GM23248 (cell line): ENCODE data around the gene SPATA9. TPM values are rescaled to one million over a fixed set of nuclear protein-coding genes. Genes with fewer than 3 reads are reported as not detected.

Source experiments
- DNase-seq: peaks from one replicate; pipeline ENCODE4 v3.0.0-alpha.2; 2015
- H2AFZ ChIP-seq: fragments of 200-600 bp; sonication (generic); 2 replicates; pipeline ENCODE4 v1.6.1; 2016; ENCODE audit warnings: antibody characterized with exemption
- H3F3A ChIP-seq: fragments of 200-600 bp; sonication (generic); 2 replicates; pipeline ENCODE4 v1.6.1; 2016; ENCODE audit warnings: mild to moderate bottlenecking, antibody characterized with exemption, mixed run types; ENCODE audit not compliant: insufficient read depth
- H3K27ac ChIP-seq: fragments of 200-600 bp; sonication (generic); 2 replicates; pipeline ENCODE4 v1.5.1; 2016; ENCODE audit warnings: mild to moderate bottlenecking
- H3K27me3 ChIP-seq: fragments of 200-600 bp; sonication (generic); replicated peaks from 2 replicates; pipeline ENCODE4 v1.6.1; 2016; ENCODE audit warnings: mild to moderate bottlenecking; ENCODE audit not compliant: insufficient read depth
- H3K36me3 ChIP-seq: fragments of 200-600 bp; sonication (generic); 2 replicates; pipeline ENCODE4 v1.6.1; 2016; ENCODE audit warnings: low read depth, mild to moderate bottlenecking
- H3K4me1 ChIP-seq: fragments of 200-600 bp; sonication (generic); 2 replicates; pipeline ENCODE4 v1.6.1; 2016; ENCODE audit warnings: mild to moderate bottlenecking; ENCODE audit not compliant: insufficient read depth
- H3K4me2 ChIP-seq: fragments of 200-600 bp; sonication (generic); one replicate; pipeline ENCODE4 v1.6.1; 2016; ENCODE audit warnings: mild to moderate bottlenecking; ENCODE audit not compliant: unreplicated experiment
- H3K4me3 ChIP-seq: fragments of 200-600 bp; sonication (generic); 2 replicates; pipeline ENCODE4 v1.5.1; 2016; ENCODE audit warnings: mild to moderate bottlenecking
- H3K79me2 ChIP-seq: fragments of 200-600 bp; sonication (generic); 2 replicates; pipeline ENCODE4 v1.6.1; 2016; ENCODE audit warnings: mild to moderate bottlenecking; ENCODE audit not compliant: insufficient read depth
- H3K9ac ChIP-seq: fragments of 200-600 bp; sonication (generic); 2 replicates; pipeline ENCODE4 v1.6.1; 2016; ENCODE audit warnings: mild to moderate bottlenecking
- H3K9me2 ChIP-seq: fragments of 200-600 bp; sonication (generic); 2 replicates; pipeline ENCODE4 v1.6.1; 2016; ENCODE audit warnings: mixed run types, mild to moderate bottlenecking, moderate library complexity; ENCODE audit not compliant: insufficient read depth
- H3K9me3 ChIP-seq: fragments of 200-600 bp; sonication (generic); one replicate; pipeline ENCODE4 v1.6.1; 2017; ENCODE audit warnings: low read depth
- H4K20me1 ChIP-seq: fragments of 200-600 bp; sonication (generic); 2 replicates; pipeline ENCODE4 v1.6.0; 2016; ENCODE audit not compliant: insufficient read depth
- EZH2 ChIP-seq: fragments of 200-600 bp; sonication (generic); IDR thresholded peaks from 2 replicates; pipeline ENCODE4 v1.6.1; 2018; ENCODE audit warnings: antibody characterized with exemption, mild to moderate bottlenecking; ENCODE audit not compliant: insufficient read depth, poor library complexity, severe bottlenecking
- EZH2phosphoT487 ChIP-seq: fragments of 200-600 bp; sonication (generic); IDR thresholded peaks from 2 replicates; pipeline ENCODE4 v1.6.1; 2018; ENCODE audit warnings: antibody characterized with exemption, moderate library complexity, mild to moderate bottlenecking, low read depth; ENCODE audit not compliant: insufficient read depth
- WGBS, 2 experiments: methylation state at CpG; one replicate each; pipeline ENCODE4 v1.1.6; 2015 to 2017; ENCODE audit warnings: low lambda C conversion rate in 2 of 2, low coverage in 1 of 2; ENCODE audit errors: missing lambda C conversion rate in 2 of 2; 5-methylcytosine and 5-hydroxymethylcytosine counted together
- in situ Hi-C: fragments of 300-500 bp; cut with MboI; formaldehyde crosslinking; loops from 2 replicates; pipeline ENCODE4 v1.15.0; 2020
- polyA plus RNA-seq: library from polyadenylated mRNA; unstranded; fragments of >200 nt; fragmentation: Nextera tagmentation; extraction: Ambion mirVana; gene quantifications from 2 replicates; pipeline ENCODE4 v1.2.1, GENCODE V29; 2016
- total RNA-seq: library from RNA; depleted of rRNA; stranded (reverse); fragments of >200 nt; shearing (Covaris generic); gene quantifications from 2 replicates; pipeline ENCODE4 v1.2.3, GENCODE V29; 2014

Gene SPATA9
- total and polyA plus RNA-seq, 2 experiments from 2014 or later, result 0.22 to 0.96 TPM

- Histone ChIP-seq H3K27me3 (no peaks in the 10 kb centered on the region), H3K4me2 (no peak overlapping the region), H3K4me3 (no peak overlapping the region), H3K9me2 (no peaks in the 10 kb centered on the region), H3K9me3 (no peaks in the 10 kb centered on the region), H4K20me1 (no peaks in the 10 kb centered on the region), H3K79me2 (no peaks in the 10 kb centered on the region), H3K4me1 (peaks cover 8% of the 10 kb centered on the region), H3K36me3 (no peaks in the 10 kb centered on the region), H2AFZ (no peak overlapping the region), H3K9ac (no peak overlapping the region), H3K27ac (no peak overlapping the region), H3F3A (peaks cover 4% of the 10 kb centered on the region; the same call in 1 of the 2 replicates)
- TF ChIP-seq EZH2, result no peak
- no peak for TF ChIP-seq EZH2phosphoT487
- in situ Hi-C loops, result no loop called here
- 28 to 38% methylated on average over 1 of the region's 1 CpG for WGBS, 2 experiments
- no peak for DNase-seq
Measured at GRCh38 chr5:95626701-95627100, 56.1 kb downstream of the SPATA9 start.

GRCh38 chr5:95624368-95624767 is 58.4 kb downstream of the SPATA9 start:
- TF ChIP-seq EZH2phosphoT487 (no peak), EZH2 (no peak)
- H3K9me3 ChIP-seq, result no peaks in the 10 kb centered on the region
- no peaks in the 10 kb centered on the region for H3K79me2 ChIP-seq
- H3K4me1 ChIP-seq, result no peaks in the 10 kb centered on the region; the same call in 1 of the 2 replicates
- H2AFZ ChIP-seq, result no peak overlapping the region
- in situ Hi-C loops, result no loop called here
- H3F3A ChIP-seq, result peaks cover 3% of the 10 kb centered on the region
- H4K20me1 ChIP-seq, result no peaks in the 10 kb centered on the region
- no peak overlapping the region for H3K27ac ChIP-seq
- H3K9ac ChIP-seq, result no peak overlapping the region
- no peak for DNase-seq
- no peak overlapping the region for H3K4me3 ChIP-seq
- H3K9me2 ChIP-seq, result no peaks in the 10 kb centered on the region
- H3K36me3 ChIP-seq, result no peaks in the 10 kb centered on the region
- H3K27me3 ChIP-seq, result no peaks in the 10 kb centered on the region
- no peak overlapping the region for H3K4me2 ChIP-seq
- WGBS, 2 experiments, result 88 to 94% methylated on average over 2 of the region's 2 CpGs

- no peak overlapping the region for H3K27ac ChIP-seq
- no peak overlapping the region for H2AFZ ChIP-seq
- no peaks in the 10 kb centered on the region for H3K27me3 ChIP-seq
- peaks cover 3% of the 10 kb centered on the region for H3K4me1 ChIP-seq
- no peaks in the 10 kb centered on the region for H3K36me3 ChIP-seq
- no peak overlapping the region for H3K4me3 ChIP-seq
- DNase-seq, result no peak
- H4K20me1 ChIP-seq, result no peaks in the 10 kb centered on the region
- 91 to 96% methylated on average over 5 of the region's 5 CpGs for WGBS, 2 experiments
- peaks cover 8% of the 10 kb centered on the region for H3F3A ChIP-seq
- H3K9me3 ChIP-seq, result no peaks in the 10 kb centered on the region
- H3K4me2 ChIP-seq, result no peak overlapping the region
- in situ Hi-C loops, result no loop called here
- H3K9me2 ChIP-seq, result no peaks in the 10 kb centered on the region
- TF ChIP-seq EZH2 (no peak), EZH2phosphoT487 (no peak)
- no peak overlapping the region for H3K9ac ChIP-seq
- no peaks in the 10 kb centered on the region for H3K79me2 ChIP-seq
Measured at GRCh38 chr5:95623706-95624105, 59.1 kb downstream of the SPATA9 start.

GRCh38 chr5:95621839-95622629 is 60.8 kb downstream of the SPATA9 start:
- H3K27ac ChIP-seq, result no peak overlapping the region
- no peak overlapping the region for H3K4me3 ChIP-seq
- no peaks in the 10 kb centered on the region for H3K36me3 ChIP-seq
- H4K20me1 ChIP-seq, result no peaks in the 10 kb centered on the region
- no peak for TF ChIP-seq EZH2phosphoT487
- TF ChIP-seq EZH2, result no peak
- in situ Hi-C loops, result no loop called here
- H3K27me3 ChIP-seq, result no peaks in the 10 kb centered on the region
- H3F3A ChIP-seq, result peaks cover 13% of the 10 kb centered on the region
- no peaks in the 10 kb centered on the region for H3K79me2 ChIP-seq
- H3K4me2 ChIP-seq, result no peak overlapping the region
- no peak overlapping the region for H3K9ac ChIP-seq
- H3K9me2 ChIP-seq, result no peaks in the 10 kb centered on the region
- no peaks in the 10 kb centered on the region for H3K9me3 ChIP-seq
- H3K4me1 ChIP-seq, result peaks cover 3% of the 10 kb centered on the region
- 90 to 92% methylated on average over 8 of the region's 8 CpGs for WGBS, 2 experiments
- H2AFZ ChIP-seq, result no peak overlapping the region
- DNase-seq, result no peak
